GM12878 (cell line): Measurements from ENCODE around the gene PDE3B. TPM values are rescaled to one million over a fixed set of nuclear protein-coding genes. Genes with fewer than 3 reads are reported as not detected.

Experiments
- ATAC-seq: fragments of 200-7000 bp; cut with Tn5 transposase; 3 replicates; pipeline ENCODE4 v1.9.1; 2020; ENCODE audit warnings: mild to moderate bottlenecking, moderate library complexity
- BruUV-seq: library from RNA; stranded (reverse); fragments of 400-500 nt; replicated peaks from 2 replicates; lab custom pipeline; 2021; lab: Mats Ljungman, UMichigan
- CTCF ChIA-PET: fragments of 300-600 bp; sonication (Branson Sonifier 250); formaldehyde crosslinking; extraction: SDS; loops from one replicate; lab custom pipeline; 2021; ENCODE audit warnings: inconsistent platforms; lab: Yijun Ruan, JAX
- POLR2A ChIA-PET: fragments of 350-600 bp; formaldehyde crosslinking; extraction: SDS; loops from one replicate; lab custom pipeline; 2021; ENCODE audit warnings: inconsistent platforms; lab: Charles Lee
- RAD21 ChIA-PET: fragments of 300-600 bp; sonication (Branson Sonifier 250); formaldehyde crosslinking; loops from one replicate; lab custom pipeline; 2023; ENCODE audit warnings: antibody characterized with exemption; ENCODE audit not compliant: unreplicated experiment; lab: Charles Lee
- SMC1A ChIA-PET: fragments of 300-600 bp; sonication (Branson Sonifier 250); formaldehyde crosslinking; loops from one replicate; lab custom pipeline; 2023; ENCODE audit not compliant: unreplicated experiment, uncharacterized antibody; lab: Charles Lee
- DNase-seq: peaks from one replicate; pipeline ENCODE4 v3.0.0-alpha.2; 2011; ENCODE audit warnings: low read depth, low spot score
- FAIRE-seq: peaks from 3 replicates; lab custom pipeline; 2011; peaks lifted over from hg19 to GRCh38; lab: Jason Lieb, UNC
- H2AFZ ChIP-seq: 2 replicates; pipeline ENCODE4 v1.6.0; 2011; ENCODE audit warnings: low read depth, low read length, control low read depth; ENCODE audit not compliant: control insufficient read depth
- H3K27ac ChIP-seq: 2 replicates; pipeline ENCODE4 v1.5.1; 2011; ENCODE audit warnings: control low read depth; ENCODE audit not compliant: control insufficient read depth, insufficient read depth
- H3K27me3 ChIP-seq, 2 experiments: replicated peaks in 1 of 2; 2 replicates each; pipeline versions ENCODE4 v1.6.0 to v1.6.1; 2011; ENCODE audit warnings: low read length in 1 of 2; ENCODE audit not compliant: control insufficient read depth in 2 of 2, insufficient read depth in 2 of 2
- H3K36me3 ChIP-seq, 2 experiments: 2 replicates each; pipeline ENCODE4 v1.5.1; 2011; ENCODE audit warnings: low read length in 1 of 2; ENCODE audit not compliant: control insufficient read depth in 2 of 2, insufficient read depth in 2 of 2
- H3K4me1 ChIP-seq: 2 replicates; pipeline ENCODE4 v1.6.1; 2011; ENCODE audit warnings: mild to moderate bottlenecking, low read length, moderate library complexity, mixed read lengths; ENCODE audit not compliant: control insufficient read depth, insufficient read depth
- H3K4me2 ChIP-seq: 2 replicates; pipeline ENCODE4 v1.6.0; 2011; ENCODE audit warnings: control low read depth; ENCODE audit not compliant: control insufficient read depth, insufficient read depth
- H3K4me3 ChIP-seq: fragments of 200-600 bp; sonication (generic); 2 replicates; pipeline ENCODE4 v1.5.1; 2016
- H3K79me2 ChIP-seq: 2 replicates; pipeline ENCODE4 v1.6.0; 2011; ENCODE audit warnings: low read length; ENCODE audit not compliant: control insufficient read depth, insufficient read depth
- H3K9ac ChIP-seq: 2 replicates; pipeline ENCODE4 v1.8.0; 2011; ENCODE audit warnings: low read length, control low read depth, mixed read lengths; ENCODE audit not compliant: control insufficient read depth, insufficient read depth
- H3K9me3 ChIP-seq: replicated peaks from 3 replicates; pipeline ENCODE4 v1.5.1; 2011; ENCODE audit warnings: mild to moderate bottlenecking, low read length; ENCODE audit not compliant: control insufficient read depth, insufficient read depth
- H4K20me1 ChIP-seq: 2 replicates; pipeline ENCODE4 v1.6.0; 2011; ENCODE audit not compliant: control insufficient read depth, insufficient read depth
- ASH2L ChIP-seq: fragments of 300-600, 200-600 bp; sonication (generic); IDR thresholded peaks from 2 replicates; pipeline ENCODE4 v1.6.1; 2017; ENCODE audit warnings: low read depth, mild to moderate bottlenecking, borderline replicate concordance
- CHD2 ChIP-seq: IDR thresholded peaks from 2 replicates; pipeline ENCODE4 v1.6.1; 2011; ENCODE audit warnings: low read depth, low read length, improper control_type of control experiment, borderline replicate concordance
- FOXK2 ChIP-seq: fragments of 450-650 bp; IDR thresholded peaks from 2 replicates; pipeline ENCODE4 v1.6.1; 2017; ENCODE audit warnings: mild to moderate bottlenecking, moderate library complexity
- GATAD2B ChIP-seq: fragments of 450-650 bp; conservative IDR thresholded peaks from 2 replicates; pipeline ENCODE4 v1.6.1; 2017; ENCODE audit warnings: low read depth, mild to moderate bottlenecking, moderate library complexity
- HDGF ChIP-seq: fragments of 450-650 bp; IDR thresholded peaks from 2 replicates; pipeline ENCODE4 v1.6.1; 2016; ENCODE audit warnings: antibody characterized with exemption
- IRF4 ChIP-seq: IDR thresholded peaks from 2 replicates; pipeline ENCODE4 v1.6.1; 2011; ENCODE audit warnings: low read depth, low read length
- JUNB ChIP-seq: IDR thresholded peaks from 2 replicates; pipeline ENCODE4 v1.6.1; 2016; ENCODE audit warnings: antibody characterized with exemption, mild to moderate bottlenecking
- KLF5 ChIP-seq: fragments of 450-650 bp; IDR thresholded peaks from 2 replicates; pipeline ENCODE4 v1.6.1; 2014; ENCODE audit warnings: mild to moderate bottlenecking; ENCODE audit not compliant: partially characterized antibody
- MEF2A ChIP-seq: IDR thresholded peaks from 2 replicates; pipeline ENCODE4 v1.6.1; 2011; ENCODE audit warnings: low read depth, mild to moderate bottlenecking, low read length, moderate library complexity; ENCODE audit not compliant: insufficient read depth
- MEF2B ChIP-seq: fragments of 450-650 bp; IDR thresholded peaks from 2 replicates; pipeline ENCODE4 v1.6.1; 2018; ENCODE audit warnings: mild to moderate bottlenecking, moderate library complexity; ENCODE audit not compliant: partially characterized antibody, poor library complexity, severe bottlenecking
- NFIC ChIP-seq: IDR thresholded peaks from 2 replicates; pipeline ENCODE4 v1.6.1; 2012; ENCODE audit warnings: low read depth, mild to moderate bottlenecking, inconsistent platforms, low read length, moderate library complexity
- SREBF1 ChIP-seq: IDR thresholded peaks from 2 replicates; pipeline ENCODE4 v1.6.1; 2012; ENCODE audit warnings: mild to moderate bottlenecking, low read length
- SRF ChIP-seq, 2 experiments: IDR thresholded peaks; 2 replicates each; pipeline ENCODE4 v1.6.1; 2011; ENCODE audit warnings: low read depth in 2 of 2, low read length in 2 of 2, mild to moderate bottlenecking in 1 of 2, moderate library complexity in 1 of 2
- ZNF24 ChIP-seq: fragments of 450-650 bp; IDR thresholded peaks from 2 replicates; pipeline ENCODE4 v1.6.1; 2017; ENCODE audit warnings: antibody characterized with exemption, mild to moderate bottlenecking
- ZNF384 ChIP-seq: IDR thresholded peaks from 2 replicates; pipeline ENCODE4 v1.6.1; 2012; ENCODE audit warnings: low read depth, mild to moderate bottlenecking, low read length, improper control_type of control experiment, borderline replicate concordance
- WGBS: methylation state at CpG from one replicate; pipeline ENCODE4 v1.1.6; 2016; ENCODE audit warnings: low lambda C conversion rate; ENCODE audit not compliant: insufficient replicate concordance, insufficient coverage; ENCODE audit errors: missing lambda C conversion rate; 5-methylcytosine and 5-hydroxymethylcytosine counted together
- in situ Hi-C: fragments of 300-500 bp; cut with MboI; formaldehyde crosslinking; loops from 9 replicates; pipeline ENCODE4 v1.14.3; 2018; ENCODE audit warnings: mixed read lengths
- intact Hi-C: fragments of 100-400 bp; cut with micrococcal nuclease; formaldehyde crosslinking; loops from one replicate; pipeline ENCODE4 v1.14.2; 2022; ENCODE audit not compliant: unreplicated experiment
- polyA plus RNA-seq, 11 experiments: library from polyadenylated mRNA; depleted of rRNA in 4 of 11; unstranded in 6 of 11; stranded (reverse) in 5 of 11; fragments of >200 nt; fragmentation: Nextera tagmentation in 4 of 11; fragmentation: Illumina TruSeq in 1 of 11; extraction: Ambion mirVana in 4 of 11; extraction: Trizol in 1 of 11; gene quantifications; 1 replicate in 1 of 11; 2 replicates in 10 of 11; pipeline versions ENCODE4 v1.2.1 to v1.2.3, GENCODE V29; 2011 to 2016; ENCODE audit warnings: inconsistent platforms in 2 of 11, missing spikeins in 2 of 11, low read depth in 1 of 11
- total RNA-seq, 4 experiments: library from RNA; depleted of rRNA in 3 of 4; stranded (reverse); fragments of >200 nt in 3 of 4; fragmentation: Illumina TruSeq in 1 of 4; extraction: Trizol in 1 of 4; gene quantifications; 2 replicates each; pipeline versions ENCODE4 v1.2.1 to v1.2.3, GENCODE V29; 2013 to 2021
- TF ChIP-seq, protein P1 (sequence below): IDR thresholded peaks from 2 replicates; pipeline ENCODE4 v1.6.1; 2011; ENCODE audit warnings: low read depth, low read length, improper control_type of control experiment, borderline replicate concordance
- TF ChIP-seq, protein P2 (sequence below): IDR thresholded peaks from 2 replicates; pipeline ENCODE4 v1.6.1; 2011; ENCODE audit warnings: borderline replicate concordance, low read depth, mild to moderate bottlenecking, moderate library complexity, mixed read lengths, low read length; ENCODE audit not compliant: insufficient read depth; ENCODE audit errors: extremely low read length

PDE3B gene
- total and polyA plus RNA-seq, 10 of the 15 experiments (the other 5 are each of a cell fraction or from before 2014, with no cell fraction given) = 0.04 to 3.1 (median 1.9) TPM

DNA sequence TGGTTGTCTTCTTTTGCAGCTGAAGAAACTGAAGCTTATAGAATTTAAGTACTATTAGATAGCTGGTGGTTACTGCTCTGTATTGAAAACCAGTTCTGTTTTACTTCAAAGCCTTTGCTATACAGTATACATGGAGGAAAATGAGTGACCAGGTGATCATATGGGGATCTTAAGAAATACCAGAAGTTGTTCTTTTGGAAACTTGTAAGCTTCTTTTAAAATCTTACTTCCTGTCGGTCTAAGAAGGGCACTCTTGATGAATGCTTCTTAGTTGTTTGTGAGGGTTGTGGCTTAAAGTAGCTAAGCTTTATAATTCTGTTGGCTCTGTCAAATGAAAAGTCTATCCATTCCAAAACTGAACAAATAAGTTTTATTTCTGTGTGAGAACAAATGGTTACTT, 55.2 kb downstream of the PDE3B start:
- FAIRE-seq = no peak
- intact Hi-C loops = no loop called here
- SMC1A ChIA-PET = interaction anchor here (0.9 kb wide), 1 partner anchor 26 kb away, joined by 3 read pairs; no protein-coding TSS in a partner anchor
- ATAC-seq = no peak
- in situ Hi-C loops = no loop called here
- RAD21 ChIA-PET = no interaction called here
- Histone ChIP-seq H4K20me1 (no peaks in the 10 kb centered on the region), H3K27me3 (no peaks in the 10 kb centered on the region), H3K27ac (no peak overlapping the region), H3K79me2 (no peaks in the 10 kb centered on the region), H3K4me3 (no peak overlapping the region), H3K9me3 (no peaks in the 10 kb centered on the region), H2AFZ (no peak overlapping the region), H3K4me2 (no peak overlapping the region), H3K9ac (no peak overlapping the region), H3K4me1 (no peaks in the 10 kb centered on the region), H3K36me3 (no peaks in the 10 kb centered on the region)
- POLR2A ChIA-PET = interaction anchor here (0.5 kb wide), 1 partner anchor 10 kb away, joined by 5 read pairs; no protein-coding TSS in a partner anchor
- 86% methylated on average over 1 of the region's 1 CpG for whole genome bisulfite sequencing
- no TSS peak for BruUV-seq
- CTCF ChIA-PET = no interaction called here
- TF ChIP-seq CHD2 = no peak
- TF ChIP-seq HDGF = no peak
- TF ChIP-seq SRF (IDR thresholded peaks at IDR 0.05; ENCODE audit: low read depth in 2 of 2, low read length in 2 of 2) = no peak
- no peak for TF ChIP-seq SREBF1
- TF ChIP-seq FOXK2 = no peak
- no peak for TF ChIP-seq IRF4
- no peak for TF ChIP-seq ZNF24
- no peak for TF ChIP-seq ZNF384
- TF ChIP-seq MEF2B = no peak
- DNase-seq = no peak

DNA sequence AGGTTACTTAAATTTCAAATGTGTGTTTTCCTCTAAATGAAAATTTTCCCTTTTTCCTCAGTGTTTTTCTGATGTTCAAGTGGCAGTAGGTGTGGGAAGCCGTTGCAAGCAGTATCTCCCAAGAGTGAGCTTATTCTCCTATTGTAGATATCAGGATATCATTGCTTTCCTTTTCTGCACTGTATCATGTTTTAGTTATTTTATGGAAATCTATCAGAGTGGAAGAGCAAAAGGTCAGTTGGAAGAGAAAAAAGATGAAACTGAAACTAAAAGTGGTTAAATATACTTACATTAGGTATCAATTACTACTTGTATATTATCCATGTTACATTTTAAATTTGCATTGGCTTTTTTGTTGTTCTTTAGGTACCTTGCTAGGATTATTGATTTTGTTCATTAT, 57.0 kb downstream of the PDE3B start:
- FAIRE-seq (no peak), ATAC-seq (no peak), DNase-seq (no peak)
- H3K27me3 ChIP-seq = no peaks in the 10 kb centered on the region
- CTCF ChIA-PET = no interaction called here
- H3K4me2 ChIP-seq = no peak overlapping the region
- H4K20me1 ChIP-seq = no peaks in the 10 kb centered on the region
- SMC1A ChIA-PET = no interaction called here
- no peaks in the 10 kb centered on the region for H3K79me2 ChIP-seq
- no peak overlapping the region for H2AFZ ChIP-seq
- no TSS peak for BruUV-seq
- no peaks in the 10 kb centered on the region for H3K36me3 ChIP-seq
- no peak overlapping the region for H3K9ac ChIP-seq
- no peak overlapping the region for H3K4me3 ChIP-seq
- in situ Hi-C loops (no loop called here), intact Hi-C loops (no loop called here)
- no peaks in the 10 kb centered on the region for H3K9me3 ChIP-seq
- no peaks in the 10 kb centered on the region for H3K4me1 ChIP-seq
- POLR2A ChIA-PET = no interaction called here
- H3K27ac ChIP-seq = no peak overlapping the region
- WGBS = 43% methylated on average over 1 of the region's 1 CpG
- RAD21 ChIA-PET = no interaction called here
- no peak for TF ChIP-seq MEF2A
- TF ChIP-seq, protein P1, sequence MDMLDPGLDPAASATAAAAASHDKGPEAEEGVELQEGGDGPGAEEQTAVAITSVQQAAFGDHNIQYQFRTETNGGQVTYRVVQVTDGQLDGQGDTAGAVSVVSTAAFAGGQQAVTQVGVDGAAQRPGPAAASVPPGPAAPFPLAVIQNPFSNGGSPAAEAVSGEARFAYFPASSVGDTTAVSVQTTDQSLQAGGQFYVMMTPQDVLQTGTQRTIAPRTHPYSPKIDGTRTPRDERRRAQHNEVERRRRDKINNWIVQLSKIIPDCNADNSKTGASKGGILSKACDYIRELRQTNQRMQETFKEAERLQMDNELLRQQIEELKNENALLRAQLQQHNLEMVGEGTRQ = no peak
- TF ChIP-seq, protein P2, sequence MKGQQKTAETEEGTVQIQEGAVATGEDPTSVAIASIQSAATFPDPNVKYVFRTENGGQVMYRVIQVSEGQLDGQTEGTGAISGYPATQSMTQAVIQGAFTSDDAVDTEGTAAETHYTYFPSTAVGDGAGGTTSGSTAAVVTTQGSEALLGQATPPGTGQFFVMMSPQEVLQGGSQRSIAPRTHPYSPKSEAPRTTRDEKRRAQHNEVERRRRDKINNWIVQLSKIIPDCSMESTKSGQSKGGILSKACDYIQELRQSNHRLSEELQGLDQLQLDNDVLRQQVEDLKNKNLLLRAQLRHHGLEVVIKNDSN = no peak
- TF ChIP-seq NFIC = no peak
- no peak for TF ChIP-seq JUNB
- no peak for TF ChIP-seq GATAD2B
- no peak for TF ChIP-seq ZNF24
- no peak for TF ChIP-seq KLF5
- no peak for TF ChIP-seq ASH2L
